Measurements from ENCODE around the gene ARID1B.

DNA sequence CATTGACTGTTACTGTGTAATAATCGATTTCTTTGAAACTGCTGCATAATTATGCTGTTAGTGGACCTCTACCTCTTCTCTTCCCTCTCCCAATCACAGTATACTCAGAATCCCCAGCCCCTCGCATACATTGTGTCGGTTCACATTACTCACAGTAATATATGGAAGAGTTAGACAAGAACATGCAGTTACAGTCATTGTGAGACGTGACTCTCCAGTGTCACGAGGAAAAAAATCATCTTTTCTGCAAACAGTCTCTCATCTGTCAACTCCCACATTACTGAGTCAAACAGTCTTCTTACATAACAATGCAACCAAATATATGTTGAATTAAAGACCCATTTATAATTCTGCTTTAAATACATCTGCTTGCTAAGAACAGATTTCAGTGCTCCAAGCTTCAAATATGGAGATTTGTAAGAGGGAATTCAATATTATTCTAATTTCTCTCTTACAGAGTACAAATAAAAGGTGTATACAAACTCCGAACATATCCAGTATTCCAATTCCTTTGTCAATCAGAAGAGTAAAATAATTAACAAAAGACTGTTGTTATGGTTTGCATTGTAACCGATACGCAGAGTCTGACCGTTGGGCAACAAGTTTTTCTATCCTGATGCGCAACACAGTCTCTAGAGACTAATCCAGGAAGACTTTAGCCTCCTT is 432.8 kb downstream of the ARID1B start:
- TF ChIP-seq, protein P1, sequence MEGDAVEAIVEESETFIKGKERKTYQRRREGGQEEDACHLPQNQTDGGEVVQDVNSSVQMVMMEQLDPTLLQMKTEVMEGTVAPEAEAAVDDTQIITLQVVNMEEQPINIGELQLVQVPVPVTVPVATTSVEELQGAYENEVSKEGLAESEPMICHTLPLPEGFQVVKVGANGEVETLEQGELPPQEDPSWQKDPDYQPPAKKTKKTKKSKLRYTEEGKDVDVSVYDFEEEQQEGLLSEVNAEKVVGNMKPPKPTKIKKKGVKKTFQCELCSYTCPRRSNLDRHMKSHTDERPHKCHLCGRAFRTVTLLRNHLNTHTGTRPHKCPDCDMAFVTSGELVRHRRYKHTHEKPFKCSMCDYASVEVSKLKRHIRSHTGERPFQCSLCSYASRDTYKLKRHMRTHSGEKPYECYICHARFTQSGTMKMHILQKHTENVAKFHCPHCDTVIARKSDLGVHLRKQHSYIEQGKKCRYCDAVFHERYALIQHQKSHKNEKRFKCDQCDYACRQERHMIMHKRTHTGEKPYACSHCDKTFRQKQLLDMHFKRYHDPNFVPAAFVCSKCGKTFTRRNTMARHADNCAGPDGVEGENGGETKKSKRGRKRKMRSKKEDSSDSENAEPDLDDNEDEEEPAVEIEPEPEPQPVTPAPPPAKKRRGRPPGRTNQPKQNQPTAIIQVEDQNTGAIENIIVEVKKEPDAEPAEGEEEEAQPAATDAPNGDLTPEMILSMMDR (IDR thresholded peaks at IDR 0.05), result no peak
- TF ChIP-seq POLR2A (IDR thresholded peaks at IDR 0.05), result no peak

All from prostate gland (tissue), 2 donors.